WERI-Rb-1 (cell line): Measurements from ENCODE around the gene TMEM204.

ENCODE experiments used
- DNase-seq: peaks from one replicate; pipeline ENCODE4 v3.0.0-alpha.2; 2020
- H3K27ac ChIP-seq: fragments of 250-450 bp; sonication (Bioruptor Pico); 2 replicates; pipeline ENCODE4 v1.5.1; 2020; ENCODE audit warnings: mild to moderate bottlenecking, moderate library complexity
- H3K27me3 ChIP-seq: fragments of 250-450 bp; sonication (Bioruptor Pico); 2 replicates; pipeline ENCODE4 v1.5.1; 2021; ENCODE audit warnings: mild to moderate bottlenecking, low read depth, moderate library complexity; ENCODE audit not compliant: insufficient read depth, severe bottlenecking
- H3K36me3 ChIP-seq: fragments of 250-450 bp; sonication (Bioruptor Pico); 2 replicates; pipeline ENCODE4 v1.5.1; 2020; ENCODE audit warnings: mild to moderate bottlenecking, moderate library complexity
- H3K4me3 ChIP-seq: 2 replicates; pipeline ENCODE4 v1.5.1; 2011; ENCODE audit warnings: low read depth, mild to moderate bottlenecking, control low read depth, low read length
- H3K9me3 ChIP-seq: fragments of 250-450 bp; sonication (Bioruptor Pico); 2 replicates; pipeline ENCODE4 v1.5.1; 2021; ENCODE audit warnings: mild to moderate bottlenecking, moderate library complexity; ENCODE audit not compliant: severe bottlenecking
- TF ChIP-seq, protein P1 (sequence below): IDR thresholded peaks from 2 replicates; pipeline ENCODE4 v1.5.1; 2011; ENCODE audit warnings: low read depth, mild to moderate bottlenecking, control low read depth, inconsistent platforms, low read length

The TMEM204 gene

DNA sequence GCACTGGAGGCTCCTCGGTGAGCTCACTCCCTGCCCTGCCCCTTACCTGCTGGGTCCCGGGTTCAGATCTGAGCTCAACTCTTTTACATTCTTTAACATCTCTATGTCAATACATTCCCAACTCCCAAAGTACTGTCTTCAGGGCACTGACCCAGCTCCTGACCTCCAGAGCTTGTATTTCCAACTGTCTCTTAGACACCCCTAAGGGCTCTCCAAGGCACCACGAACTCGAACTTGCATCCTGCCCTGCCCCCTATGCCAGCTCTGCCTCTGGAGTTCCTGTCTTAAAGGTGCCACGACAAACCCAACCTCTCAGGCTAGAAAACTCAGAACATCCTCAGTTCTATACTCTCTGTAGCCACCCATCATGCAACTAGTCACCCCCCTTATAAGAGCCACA lies 39.8 kb downstream of the TMEM204 start:
- TF ChIP-seq, protein P1, sequence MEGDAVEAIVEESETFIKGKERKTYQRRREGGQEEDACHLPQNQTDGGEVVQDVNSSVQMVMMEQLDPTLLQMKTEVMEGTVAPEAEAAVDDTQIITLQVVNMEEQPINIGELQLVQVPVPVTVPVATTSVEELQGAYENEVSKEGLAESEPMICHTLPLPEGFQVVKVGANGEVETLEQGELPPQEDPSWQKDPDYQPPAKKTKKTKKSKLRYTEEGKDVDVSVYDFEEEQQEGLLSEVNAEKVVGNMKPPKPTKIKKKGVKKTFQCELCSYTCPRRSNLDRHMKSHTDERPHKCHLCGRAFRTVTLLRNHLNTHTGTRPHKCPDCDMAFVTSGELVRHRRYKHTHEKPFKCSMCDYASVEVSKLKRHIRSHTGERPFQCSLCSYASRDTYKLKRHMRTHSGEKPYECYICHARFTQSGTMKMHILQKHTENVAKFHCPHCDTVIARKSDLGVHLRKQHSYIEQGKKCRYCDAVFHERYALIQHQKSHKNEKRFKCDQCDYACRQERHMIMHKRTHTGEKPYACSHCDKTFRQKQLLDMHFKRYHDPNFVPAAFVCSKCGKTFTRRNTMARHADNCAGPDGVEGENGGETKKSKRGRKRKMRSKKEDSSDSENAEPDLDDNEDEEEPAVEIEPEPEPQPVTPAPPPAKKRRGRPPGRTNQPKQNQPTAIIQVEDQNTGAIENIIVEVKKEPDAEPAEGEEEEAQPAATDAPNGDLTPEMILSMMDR = no peak

DNA sequence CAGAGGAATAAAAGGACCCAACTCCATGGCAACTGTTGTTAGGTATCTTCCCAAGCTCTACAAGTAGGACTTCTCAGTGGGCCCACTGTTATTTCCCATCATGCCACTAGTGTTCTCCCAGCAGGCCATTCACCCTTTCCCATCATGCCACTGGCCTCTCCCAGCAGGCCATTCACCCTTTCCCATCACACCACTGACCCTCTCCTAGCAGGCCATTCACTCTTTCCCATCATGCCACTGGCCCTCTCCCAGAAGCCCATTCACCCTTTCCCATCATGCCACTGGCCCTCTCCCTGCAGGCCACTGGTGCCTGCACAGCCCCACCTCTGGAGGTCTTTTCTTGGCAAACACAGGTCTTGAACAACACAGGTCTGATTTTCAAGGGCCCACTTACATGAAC lies 42.1 kb downstream of the TMEM204 start:
- TF ChIP-seq, protein P1 = no peak
- Histone ChIP-seq H3K27ac (no peak overlapping the region), H3K9me3 (no peaks in the 10 kb centered on the region), H3K4me3 (no peak overlapping the region), H3K27me3 (no peaks in the 10 kb centered on the region), H3K36me3 (peaks cover 34% of the 10 kb centered on the region)
- no peak for DNase-seq

More for the DNA sequence above, 39.8 kb downstream of the TMEM204 start:
- no peak for DNase-seq
- Histone ChIP-seq H3K36me3 (peaks cover 21% of the 10 kb centered on the region), H3K27ac (no peak overlapping the region), H3K9me3 (no peaks in the 10 kb centered on the region), H3K4me3 (no peak overlapping the region), H3K27me3 (no peaks in the 10 kb centered on the region)

DNA sequence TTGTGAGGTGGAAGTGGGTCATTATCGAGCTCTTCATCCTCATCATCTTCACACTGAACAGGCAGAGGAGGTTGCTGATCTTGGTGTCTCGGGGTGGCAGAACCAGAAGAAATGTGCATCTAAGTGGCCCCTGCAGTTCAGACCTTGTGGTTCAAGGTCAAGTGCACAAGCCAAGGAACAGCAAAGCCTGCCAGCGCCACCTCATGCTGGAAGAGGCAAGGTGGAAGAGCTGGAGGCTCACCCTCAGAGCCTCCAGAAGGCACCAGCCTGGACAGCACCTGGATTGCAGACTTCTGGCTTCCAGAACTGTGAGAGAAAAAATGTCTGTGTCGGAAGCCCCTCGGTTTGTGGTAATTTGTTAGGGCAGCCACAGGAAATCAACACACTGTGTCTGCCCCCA lies 45.7 kb downstream of the TMEM204 start:
- TF ChIP-seq, protein P1 = no peak
- DNase-seq = no peak
- peaks cover 42% of the 10 kb centered on the region for H3K36me3 ChIP-seq
- H3K4me3 ChIP-seq = no peak overlapping the region
- no peak overlapping the region for H3K27ac ChIP-seq
- no peaks in the 10 kb centered on the region for H3K27me3 ChIP-seq
- H3K9me3 ChIP-seq = no peaks in the 10 kb centered on the region

DNA sequence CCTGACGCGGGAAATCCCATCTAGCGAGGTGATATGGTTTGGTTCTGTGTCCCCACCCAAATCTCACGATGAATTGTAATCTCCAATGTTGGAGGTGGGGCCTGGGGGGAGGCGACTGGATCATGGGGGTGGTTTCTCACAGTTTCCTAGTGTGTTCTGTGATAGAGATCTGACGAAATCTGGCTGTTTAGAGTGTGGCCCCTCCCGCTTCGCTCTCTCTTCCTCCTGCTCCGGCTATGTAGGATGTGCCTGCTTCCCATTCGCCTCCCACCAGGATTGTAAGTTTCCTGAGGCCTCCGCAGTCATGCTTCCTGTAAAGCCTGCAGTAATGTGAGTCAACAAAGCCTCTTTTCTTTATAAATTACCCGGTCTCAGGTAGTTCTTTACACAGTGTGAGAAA lies 46.8 kb downstream of the TMEM204 start:
- TF ChIP-seq, protein P1 = no peak
- H3K4me3 ChIP-seq = no peak overlapping the region
- H3K27me3 ChIP-seq = no peaks in the 10 kb centered on the region
- no peaks in the 10 kb centered on the region for H3K9me3 ChIP-seq
- peaks cover 52% of the 10 kb centered on the region for H3K36me3 ChIP-seq
- no peak for DNase-seq
- peak overlapping the region; percentile 36 for H3K27ac ChIP-seq

DNA sequence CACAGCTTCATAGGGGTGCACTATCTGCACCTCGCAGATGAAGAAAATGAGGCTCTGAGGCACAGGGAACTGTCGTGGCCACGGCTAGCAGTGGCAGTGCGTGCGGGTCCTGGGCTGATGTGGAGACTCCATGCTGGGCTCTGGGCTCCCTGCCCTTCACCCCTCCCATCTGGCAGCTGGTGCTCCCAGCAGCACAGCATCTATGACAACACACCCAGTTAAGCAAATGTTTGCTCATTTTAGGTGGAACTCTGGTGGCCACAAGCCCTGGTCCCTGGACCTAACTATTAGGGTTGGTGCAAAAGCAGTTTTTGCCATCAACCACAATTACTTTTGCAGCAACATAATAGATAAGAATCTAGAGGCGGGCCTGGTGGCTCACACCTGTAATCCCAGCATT lies 47.5 kb downstream of the TMEM204 start:
- Histone ChIP-seq H3K36me3 (peaks cover 49% of the 10 kb centered on the region), H3K27me3 (no peaks in the 10 kb centered on the region), H3K4me3 (no peak overlapping the region), H3K27ac (no peak overlapping the region; the same call in 1 of the 2 replicates), H3K9me3 (no peaks in the 10 kb centered on the region)
- TF ChIP-seq, protein P1 = no peak
- no peak for DNase-seq

DNA sequence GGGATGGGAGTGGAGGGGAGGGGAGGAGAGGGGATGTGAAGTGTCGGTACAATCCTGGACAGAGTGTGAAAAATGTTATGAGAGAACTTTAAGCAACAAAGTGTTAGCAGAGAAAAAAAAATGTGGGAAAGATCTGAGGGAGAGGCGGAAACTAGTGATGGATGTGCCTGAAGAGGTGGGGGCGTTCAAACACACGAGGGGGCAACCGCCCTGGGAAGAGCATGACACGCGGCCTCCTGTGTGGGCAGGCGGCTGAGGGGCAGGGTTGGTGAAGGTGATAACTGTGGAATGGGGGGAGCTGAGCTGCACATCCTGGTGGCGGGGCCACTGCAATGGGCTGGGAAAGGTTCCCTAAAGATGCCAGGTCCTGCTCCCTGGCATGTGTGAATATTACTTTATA lies 48.3 kb downstream of the TMEM204 start:
- TF ChIP-seq, protein P1 = no peak
- H3K27ac ChIP-seq = no peak overlapping the region
- no peak for DNase-seq
- no peak overlapping the region for H3K4me3 ChIP-seq
- H3K9me3 ChIP-seq = no peaks in the 10 kb centered on the region
- peaks cover 54% of the 10 kb centered on the region for H3K36me3 ChIP-seq
- no peaks in the 10 kb centered on the region for H3K27me3 ChIP-seq
